GM19395 (cell line): Measurements from ENCODE around the gene ROBO4.

ENCODE experiments used
- ATAC-seq: cut with Tn5 transposase; IDR thresholded peaks from one replicate; pipeline ENCODE4 v1.9.1; 2021; ENCODE audit warnings: mild to moderate bottlenecking, moderate library complexity; ENCODE audit not compliant: unreplicated experiment

ROBO4 gene

DNA sequence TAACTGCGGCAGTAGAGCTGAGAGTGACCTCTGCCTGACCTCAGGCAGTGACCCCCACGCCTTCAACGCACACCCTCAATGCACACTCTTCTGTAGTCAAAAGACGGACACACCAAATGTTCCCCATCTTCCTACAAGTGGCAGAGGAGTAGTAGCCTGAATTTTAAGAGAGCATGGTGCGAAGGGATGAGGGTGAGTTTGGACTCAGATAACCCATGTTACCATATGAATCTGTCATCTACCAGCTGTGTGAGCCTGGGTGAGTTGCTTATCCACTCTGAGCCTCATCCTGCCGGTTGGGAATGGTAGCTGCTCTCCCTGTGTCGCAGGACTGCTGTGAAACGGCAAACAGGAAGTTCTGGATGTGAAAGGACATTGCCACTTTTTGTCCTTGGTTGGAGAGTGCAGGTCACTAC is 53.0 kb downstream of the ROBO4 start:
- ATAC-seq, result no peak

DNA sequence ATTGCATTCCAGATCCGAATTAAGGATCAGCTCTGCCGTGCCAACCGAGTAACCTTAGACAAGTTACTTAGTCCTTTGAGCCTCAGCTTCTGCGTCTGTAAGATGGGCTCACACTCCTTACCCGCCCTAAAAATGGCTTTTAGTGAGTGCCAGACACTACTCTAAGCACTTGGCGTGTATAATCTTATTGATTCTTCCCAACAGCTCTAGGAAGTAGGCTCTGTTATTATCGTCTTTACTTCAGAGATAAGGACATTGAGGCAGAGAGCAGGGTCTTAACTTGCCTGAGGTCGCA is 54.1 kb downstream of the ROBO4 start:
- no peak for ATAC-seq

DNA sequence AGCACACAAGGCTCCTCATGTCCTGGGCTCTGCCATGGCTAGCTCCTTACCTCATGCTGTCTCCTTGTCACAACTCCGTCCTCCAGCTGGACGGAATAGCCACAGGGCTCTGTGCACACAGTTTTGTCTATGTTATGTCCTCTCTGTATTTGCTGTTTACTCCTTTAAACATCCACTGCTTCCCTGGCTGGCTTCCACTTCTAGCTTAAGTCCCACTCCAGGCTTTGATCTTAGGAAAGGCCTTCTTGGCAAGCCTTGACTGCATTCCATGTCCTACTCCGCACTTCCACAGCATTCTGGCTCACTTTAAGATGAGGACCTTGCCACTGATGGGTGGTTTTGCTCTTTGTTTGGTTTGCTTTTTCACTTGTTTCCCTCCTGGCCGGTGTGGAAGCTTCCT is 55.4 kb downstream of the ROBO4 start:
- ATAC-seq, result no peak

DNA sequence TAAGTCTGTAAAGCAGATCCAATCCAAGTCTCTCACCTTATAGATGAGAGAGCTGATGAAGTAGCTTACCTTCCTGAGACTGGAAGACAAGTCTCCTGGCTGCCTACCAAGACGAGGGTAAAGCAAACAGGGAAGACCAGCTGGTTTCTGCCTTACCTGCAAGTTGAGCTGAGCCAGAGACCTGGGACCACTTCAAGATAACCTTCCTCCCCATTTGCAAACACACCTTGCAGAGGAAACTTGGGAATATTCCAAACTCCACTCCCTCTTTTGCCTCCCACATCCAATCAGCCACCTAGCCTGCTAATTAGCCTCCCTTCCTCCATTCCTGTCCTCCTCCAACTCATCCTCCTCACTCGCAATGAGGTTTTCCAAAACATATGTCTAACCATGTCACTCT is 55.8 kb downstream of the ROBO4 start:
- ATAC-seq, result no peak

DNA sequence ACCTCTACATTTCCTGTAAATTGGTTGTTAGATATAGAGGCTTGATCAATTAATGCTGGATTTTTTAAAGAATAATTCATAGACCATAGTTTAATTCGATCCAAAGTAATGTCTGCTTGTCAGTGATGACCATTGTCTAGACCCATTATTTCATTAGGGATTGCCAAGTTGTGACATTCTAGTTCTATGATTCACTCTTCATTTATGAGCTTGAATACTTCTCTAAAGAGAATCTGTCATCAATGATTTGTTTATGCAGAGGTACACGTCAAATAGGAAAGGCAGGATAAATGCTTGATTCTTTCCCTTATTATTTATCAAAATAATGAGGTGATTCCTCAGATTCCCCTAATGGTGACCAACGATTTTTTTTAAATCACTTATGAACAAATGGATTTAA is 56.5 kb downstream of the ROBO4 start:
- ATAC-seq, result no peak

DNA sequence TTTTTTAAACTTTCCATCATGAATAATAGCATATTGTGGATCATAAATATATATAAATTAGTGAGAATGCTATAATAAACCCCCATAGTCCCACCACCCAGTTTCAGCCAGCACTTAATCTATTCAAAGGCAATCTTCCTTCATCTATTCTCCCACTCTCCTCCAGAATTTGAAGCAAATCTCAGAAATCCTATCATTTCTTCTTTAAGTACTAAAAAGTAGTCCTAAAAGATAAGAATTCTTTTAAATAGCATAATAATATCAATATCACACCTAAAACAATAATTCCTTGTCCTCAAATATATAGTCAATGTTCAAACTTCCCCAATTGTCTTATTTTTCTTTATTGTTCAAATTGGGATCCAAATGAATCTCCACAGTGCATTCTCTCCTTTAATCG is 57.0 kb downstream of the ROBO4 start:
- no peak for ATAC-seq

DNA sequence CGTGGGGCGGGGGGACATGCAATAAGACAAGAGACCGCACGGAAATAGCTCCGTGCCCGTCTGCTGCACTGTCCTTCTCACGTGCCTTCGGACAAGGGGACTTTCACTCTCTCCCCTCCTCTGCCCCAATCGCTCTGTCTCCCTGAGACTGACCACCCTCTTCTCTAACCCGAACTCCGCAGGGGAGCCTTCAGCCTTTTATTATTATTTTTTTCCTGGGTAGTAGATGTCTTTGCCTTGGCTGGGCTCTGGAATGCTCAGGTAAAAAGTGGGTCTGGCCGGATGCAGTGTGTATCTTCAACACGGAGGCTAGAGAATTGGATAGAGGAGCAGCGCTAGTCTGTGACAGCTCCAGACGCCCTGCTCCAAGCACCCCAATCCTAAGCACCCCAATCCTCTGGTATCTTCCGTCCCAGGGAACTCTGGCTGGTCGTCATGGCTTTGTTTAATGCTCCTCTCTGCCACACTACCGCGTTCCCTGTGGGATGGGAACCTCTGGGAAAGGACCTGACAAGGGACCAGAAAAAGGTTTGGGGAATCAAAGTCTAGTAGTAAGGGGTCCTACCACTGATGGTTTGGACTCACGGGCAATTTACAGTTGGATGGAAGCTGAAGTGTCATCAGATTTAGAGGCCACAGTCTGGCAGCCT is 57.6 kb downstream of the ROBO4 start:
- ATAC-seq, result no peak

DNA sequence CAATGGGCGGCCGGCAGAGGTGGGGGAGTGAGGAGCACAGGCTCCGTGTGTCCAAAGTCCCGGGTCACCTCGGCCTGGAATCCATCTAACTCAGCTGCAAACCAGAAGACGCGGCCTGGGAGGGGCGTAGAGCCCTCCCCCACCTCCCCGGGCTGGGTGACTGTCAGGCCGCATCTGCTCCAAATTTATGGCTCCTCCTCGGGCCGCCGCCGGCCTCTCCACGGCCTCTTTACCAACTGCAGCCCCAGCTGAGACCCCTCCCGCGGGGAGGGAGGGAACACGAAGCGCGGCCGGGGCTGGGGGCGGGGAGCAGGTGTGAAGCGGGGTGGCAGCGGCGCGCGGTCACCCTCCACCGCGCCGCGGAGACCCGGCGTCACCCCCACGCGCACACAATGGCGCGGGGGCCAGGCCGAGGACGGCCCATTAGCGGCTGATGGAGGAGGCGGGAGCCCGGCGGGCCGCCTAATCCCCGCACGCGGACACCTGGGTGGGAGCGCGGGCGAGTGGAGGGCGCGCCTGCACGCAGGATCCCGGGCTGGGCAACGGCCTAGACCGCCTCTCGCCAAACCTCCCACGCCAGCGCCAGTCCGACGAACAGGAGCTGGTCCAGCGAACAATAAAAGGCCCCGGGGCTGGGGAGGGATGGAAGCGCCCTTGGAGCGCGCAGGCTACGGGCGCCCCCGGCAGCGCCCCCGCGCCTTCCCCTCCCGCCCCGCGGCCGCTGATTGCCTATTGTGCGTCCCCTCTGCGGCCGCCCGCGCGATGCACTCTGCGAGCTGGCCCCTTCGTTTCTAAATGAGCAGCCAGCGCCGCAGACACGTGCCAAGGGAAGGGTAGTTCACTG is 58.3 kb downstream of the ROBO4 start:
- ATAC-seq, result no peak

DNA sequence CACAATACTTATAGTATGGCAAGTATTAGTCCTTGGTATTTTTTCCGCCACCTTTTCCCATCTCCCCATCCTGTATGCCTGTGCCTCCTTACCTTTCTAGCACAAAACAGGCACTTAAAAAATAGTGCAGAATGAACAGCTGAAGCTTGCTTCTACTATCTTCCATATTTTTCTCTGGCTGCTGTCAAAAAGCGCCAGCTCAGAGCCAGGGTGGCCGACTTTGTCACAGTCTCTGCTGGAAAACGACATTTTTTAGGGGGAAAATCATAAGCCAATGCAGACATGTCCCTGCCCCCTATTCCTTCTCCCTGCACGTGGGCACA is 58.9 kb downstream of the ROBO4 start:
- ATAC-seq, result no peak

DNA sequence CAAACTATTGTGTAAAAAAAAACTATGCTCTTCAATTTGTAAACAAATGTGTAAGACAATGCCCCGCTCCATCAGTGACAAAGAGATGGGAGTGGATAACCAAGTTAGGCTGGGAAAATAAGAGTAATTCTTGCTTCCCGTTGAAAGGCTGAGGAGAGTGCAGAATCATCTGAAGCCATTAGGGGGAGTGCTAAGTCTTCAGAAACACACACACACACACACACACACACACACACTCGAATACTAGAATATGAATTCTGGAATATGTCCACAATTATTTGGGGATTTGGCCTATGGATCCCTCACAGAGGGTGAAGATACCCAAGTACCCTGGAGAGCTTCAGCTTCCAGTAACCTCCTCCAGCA is 60.2 kb downstream of the ROBO4 start:
- peak; percentile 44 for ATAC-seq

DNA sequence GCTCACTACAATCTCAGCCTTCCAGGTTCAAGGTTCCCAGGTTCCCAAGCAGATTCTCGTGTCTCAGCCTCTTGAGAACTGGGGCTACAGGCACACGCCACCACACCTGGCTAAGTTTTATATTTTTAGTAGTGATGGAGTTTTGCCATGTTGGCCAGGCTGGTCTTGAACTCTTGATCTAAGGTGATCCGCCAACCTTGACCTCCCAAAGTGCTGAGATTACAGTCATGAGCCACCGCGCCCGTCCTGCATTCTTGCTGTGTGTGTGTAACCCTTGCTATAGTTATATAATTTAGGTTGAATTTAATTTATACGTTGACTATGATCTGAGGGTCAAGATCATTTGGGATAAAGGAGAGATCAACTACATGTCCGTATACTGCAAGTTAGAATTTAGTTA is 61.7 kb downstream of the ROBO4 start:
- no peak for ATAC-seq

DNA sequence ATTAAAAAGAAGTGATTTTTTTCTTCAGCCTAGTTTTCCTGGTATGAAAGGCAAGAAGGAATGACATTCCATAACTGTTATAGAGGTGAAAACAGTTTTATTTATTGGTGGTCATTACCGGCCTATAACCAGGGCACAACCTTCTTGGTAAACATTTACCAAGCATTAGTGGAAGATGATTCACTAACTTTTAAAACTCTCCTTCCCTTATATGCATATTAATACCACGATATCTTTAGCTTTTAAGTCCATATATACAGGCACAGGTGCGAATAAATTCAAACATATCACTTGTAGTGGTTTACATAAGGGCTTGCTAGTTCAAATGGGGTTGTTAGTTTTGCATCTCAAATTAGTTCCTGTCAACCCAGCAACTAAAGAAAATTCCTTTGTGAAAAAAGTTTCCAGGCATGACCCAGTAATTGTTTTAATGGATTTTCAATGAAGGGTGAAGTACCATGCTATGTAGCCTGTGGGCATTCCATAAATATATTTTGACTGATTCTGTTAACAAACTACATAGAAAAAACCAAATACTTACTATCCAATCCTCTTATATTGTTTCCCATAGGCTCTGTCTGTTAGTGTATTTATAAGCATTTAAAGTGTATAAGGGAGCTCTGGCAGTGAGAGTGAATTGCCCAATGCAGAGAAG is 63.0 kb downstream of the ROBO4 start:
- ATAC-seq, result no peak
